ENCODE data around the gene DIPK1C. TPM values are rescaled to one million over a fixed set of nuclear protein-coding genes. Genes with fewer than 3 reads are reported as not detected.

DIPK1C gene
- polyA plus RNA-seq, 2 of the 4 experiments (the other 2 are of a cell fraction), result not detected

DNA sequence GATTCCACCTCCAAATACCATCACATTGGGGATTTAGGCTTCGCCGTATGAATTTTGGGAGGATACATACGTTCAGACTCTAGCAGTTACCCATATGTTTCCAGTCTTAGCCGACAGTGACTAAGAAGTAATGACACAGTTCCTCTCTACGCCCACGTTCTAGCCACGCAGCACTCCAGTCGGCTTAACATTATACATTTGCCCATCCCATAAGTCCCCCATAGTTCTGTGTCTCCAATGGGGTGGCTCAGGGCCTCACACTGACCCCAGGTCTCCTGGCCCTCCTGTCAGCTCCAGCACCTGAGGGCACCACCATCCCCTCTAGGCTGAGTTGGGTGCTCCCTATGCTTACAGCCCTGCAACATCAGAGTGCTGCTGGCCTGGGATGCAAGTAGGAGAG is 20.7 kb upstream of the DIPK1C start:
- Histone ChIP-seq H3K4me3 (no peak overlapping the region), H3K4me1 (no peaks in the 10 kb centered on the region), H3K4me2 (no peak overlapping the region), H3K9me3 (no peaks in the 10 kb centered on the region), H3K27ac (no peak overlapping the region)
- ChIA-PET POLR2A (no interaction called here), CTCF (interaction anchor here (0.6 to 1.8 kb wide), 2 partner anchors 124 to 239 kb away, joined by 3 to 6 read pairs; no protein-coding TSS in a partner anchor)
- DNase-seq (ENCODE audit: low read depth in 1 of 2, low spot score in 1 of 2), result no peak
- no peak for TF ChIP-seq CBX8 (IDR thresholded peaks at IDR 0.05)
- no peak for TF ChIP-seq NFE2L2 (conservative IDR thresholded peaks at IDR 0.05; ENCODE audit: low read length)
- no peak for TF ChIP-seq EP300 (IDR thresholded peaks at IDR 0.05)
- TF ChIP-seq JUN (IDR thresholded peaks at IDR 0.05), result no peak
- TF ChIP-seq ESRRA (IDR thresholded peaks at IDR 0.05; ENCODE audit: borderline replicate concordance, low read length), result no peak
- no peak for TF ChIP-seq E2F6 (IDR thresholded peaks at IDR 0.05; ENCODE audit: borderline replicate concordance, low read depth)
- TF ChIP-seq RARB (CRISPR knock-in tag; IDR thresholded peaks at IDR 0.05), result no peak
- TF ChIP-seq HDAC2 (IDR thresholded peaks at IDR 0.05), result no peak
- no peak for TF ChIP-seq POLR2AphosphoS2 (conservative IDR thresholded peaks at IDR 0.05; ENCODE audit: low read length)
- no peak for TF ChIP-seq USF2 (IDR thresholded peaks at IDR 0.05)
- no peak for ATAC-seq
- FAIRE-seq, result no peak
- WGBS (ENCODE audit: missing lambda C conversion rate), result 68% methylated on average over 8 of the region's 8 CpGs

GRCh38 chr18:74476140-74476539 is 19.0 kb upstream of the DIPK1C start:
- no peak for FAIRE-seq
- ChIA-PET CTCF (interaction anchor here (0.6 to 1.1 kb wide), 2 partner anchors 27 to 123 kb away, joined by 3 to 6 read pairs; no protein-coding TSS in a partner anchor), POLR2A (no interaction called here)
- peak; percentile 43 to 83; a peak in 3 of 6 replicates for ATAC-seq
- Histone ChIP-seq H3K27ac (no peak overlapping the region), H3K9me3 (no peaks in the 10 kb centered on the region), H3K4me1 (no peaks in the 10 kb centered on the region), H3K4me2 (no peak overlapping the region), H3K4me3 (no peak overlapping the region)
- TF ChIP-seq, protein P1, sequence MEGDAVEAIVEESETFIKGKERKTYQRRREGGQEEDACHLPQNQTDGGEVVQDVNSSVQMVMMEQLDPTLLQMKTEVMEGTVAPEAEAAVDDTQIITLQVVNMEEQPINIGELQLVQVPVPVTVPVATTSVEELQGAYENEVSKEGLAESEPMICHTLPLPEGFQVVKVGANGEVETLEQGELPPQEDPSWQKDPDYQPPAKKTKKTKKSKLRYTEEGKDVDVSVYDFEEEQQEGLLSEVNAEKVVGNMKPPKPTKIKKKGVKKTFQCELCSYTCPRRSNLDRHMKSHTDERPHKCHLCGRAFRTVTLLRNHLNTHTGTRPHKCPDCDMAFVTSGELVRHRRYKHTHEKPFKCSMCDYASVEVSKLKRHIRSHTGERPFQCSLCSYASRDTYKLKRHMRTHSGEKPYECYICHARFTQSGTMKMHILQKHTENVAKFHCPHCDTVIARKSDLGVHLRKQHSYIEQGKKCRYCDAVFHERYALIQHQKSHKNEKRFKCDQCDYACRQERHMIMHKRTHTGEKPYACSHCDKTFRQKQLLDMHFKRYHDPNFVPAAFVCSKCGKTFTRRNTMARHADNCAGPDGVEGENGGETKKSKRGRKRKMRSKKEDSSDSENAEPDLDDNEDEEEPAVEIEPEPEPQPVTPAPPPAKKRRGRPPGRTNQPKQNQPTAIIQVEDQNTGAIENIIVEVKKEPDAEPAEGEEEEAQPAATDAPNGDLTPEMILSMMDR (IDR thresholded peaks at IDR 0.05), result peak; percentile 35; the same call in 2 of the 3 replicates
- TF ChIP-seq RNF2 (IDR thresholded peaks at IDR 0.05; ENCODE audit: borderline replicate concordance, low read depth), result no peak
- TF ChIP-seq E2F6 (IDR thresholded peaks at IDR 0.05; ENCODE audit: borderline replicate concordance, low read depth), result no peak
- TF ChIP-seq RAD21 (conservative IDR thresholded peaks at IDR 0.05 in 1 of 2, IDR thresholded peaks at IDR 0.05 in 1 of 2), result peak; percentile 31 to 45; a peak in 3 of 5 replicates
- WGBS (ENCODE audit: missing lambda C conversion rate), result 13% methylated on average over 6 of the region's 6 CpGs
- peak in 1 of 2 experiments; percentile 48 for DNase-seq (ENCODE audit: low read depth in 1 of 2, low spot score in 1 of 2)

GRCh38 chr18:74473976-74474640 is 17.0 kb upstream of the DIPK1C start:
- CTCF ChIA-PET, result interaction anchor here (1.4 kb wide), 1 partner anchor 120 kb away, joined by 3 read pairs; no protein-coding TSS in a partner anchor
- FAIRE-seq (no peak), ATAC-seq (no peak), DNase-seq (ENCODE audit: low read depth in 1 of 2, low spot score in 1 of 2) (no peak)
- Histone ChIP-seq H3K4me1 (no peaks in the 10 kb centered on the region), H3K27ac (no peak overlapping the region), H3K4me2 (no peak overlapping the region), H3K4me3 (no peak overlapping the region), H3K9me3 (peaks cover 4% of the 10 kb centered on the region; the same call in 1 of the 3 replicates)
- 13% methylated on average over 3 of the region's 3 CpGs for WGBS (ENCODE audit: missing lambda C conversion rate)
- no peak for TF ChIP-seq NFE2L2 (conservative IDR thresholded peaks at IDR 0.05; ENCODE audit: low read length)
- no peak for TF ChIP-seq POLR2A (IDR thresholded peaks at IDR 0.05; ENCODE audit: low read length)
- no peak for TF ChIP-seq USF2 (IDR thresholded peaks at IDR 0.05)
- POLR2A ChIA-PET, result no interaction called here
